B cell (primary cell): ENCODE data around the gene ZMAT5.

Experiments used
- CTCF ChIP-seq: fragments of 200-600 bp; IDR thresholded peaks from one replicate; pipeline ENCODE4 v1.8.0; 2022; ENCODE audit warnings: antibody characterized with exemption, mild to moderate bottlenecking
- EZH2 ChIP-seq: IDR thresholded peaks from 2 replicates; pipeline ENCODE4 v1.6.1; 2012; ENCODE audit warnings: borderline replicate concordance, low read depth, mild to moderate bottlenecking, moderate library complexity, low read length; ENCODE audit not compliant: insufficient read depth, poor library complexity, severe bottlenecking

DNA sequence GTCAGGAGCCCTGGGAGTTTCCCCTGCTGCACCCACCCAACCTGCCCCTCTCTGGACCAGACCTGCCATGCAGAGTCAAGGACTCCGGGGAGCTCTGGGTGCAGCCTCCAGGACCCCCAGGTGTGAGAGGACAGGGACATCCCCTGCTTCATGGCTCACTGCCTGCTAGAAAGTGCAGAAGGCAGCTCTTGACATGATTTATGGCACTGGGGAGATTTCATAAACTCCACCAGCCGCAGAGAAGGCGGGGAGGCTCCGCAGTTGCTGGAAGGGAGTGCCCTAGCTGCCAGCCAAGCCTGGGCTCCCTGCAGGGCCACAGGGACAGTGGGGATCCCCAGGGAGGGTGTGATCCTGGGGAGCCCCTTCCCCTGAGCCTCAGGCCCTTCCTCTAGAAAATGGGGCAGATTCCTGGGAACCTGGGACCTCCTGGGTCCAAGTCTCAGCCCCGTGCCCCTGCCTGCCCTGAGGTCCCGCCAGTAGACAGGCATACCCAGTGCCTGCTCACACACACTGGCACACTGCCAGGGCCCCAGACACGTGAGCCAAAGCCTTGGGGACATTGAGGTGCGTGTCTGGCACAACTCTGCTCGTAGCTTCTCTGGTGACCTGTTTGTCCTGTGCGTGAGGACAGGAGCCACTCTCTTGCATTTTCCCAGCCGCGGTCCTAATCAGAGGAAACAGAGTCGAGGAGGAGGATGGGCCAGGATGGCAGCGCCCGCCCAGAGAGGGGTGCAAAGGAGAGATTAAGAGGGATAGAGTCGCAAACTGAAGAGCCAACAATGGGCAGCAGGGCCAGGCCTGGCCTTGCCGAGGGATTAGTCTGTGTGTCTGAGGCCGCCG lies 33.2 kb downstream of the ZMAT5 start:
- TF ChIP-seq CTCF = no peak
- TF ChIP-seq EZH2 = no peak
